Kidney (tissue), 14 donors: Measurements from ENCODE around the gene MYBPC2. TPM values are rescaled to one million over a fixed set of nuclear protein-coding genes. Genes with fewer than 3 reads are reported as not detected.

ENCODE experiments used
- DNase-seq, 5 donors: peaks; one replicate each; pipeline ENCODE4 v3.0.0-alpha.2; 2013 to 2020
- FAIRE-seq: peaks from 2 replicates; lab custom pipeline; 2012; peaks lifted over from hg19 to GRCh38; lab: Jason Lieb, UNC
- H3K27ac ChIP-seq, 2 donors: one replicate each; pipeline ENCODE4 v1.7.0; 2013; ENCODE audit warnings: low read depth in 2 of 2, low read length in 2 of 2, inconsistent platforms in 1 of 2
- H3K27me3 ChIP-seq: one replicate; pipeline ENCODE4 v1.7.1; 2013; ENCODE audit warnings: low read length, inconsistent platforms; ENCODE audit not compliant: control insufficient read depth, insufficient read depth
- H3K36me3 ChIP-seq, 3 donors: one replicate each; pipeline versions ENCODE4 v1.7.0 to v1.7.1; 2013; ENCODE audit warnings: low read length in 3 of 3, control low read depth in 1 of 3, inconsistent platforms in 1 of 3; ENCODE audit not compliant: insufficient read depth in 3 of 3, control insufficient read depth in 2 of 3
- H3K4me1 ChIP-seq, 3 donors: one replicate each; pipeline versions ENCODE4 v1.7.0 to v1.7.1; 2013; ENCODE audit warnings: low read length in 3 of 3, inconsistent platforms in 1 of 3, low read depth in 1 of 3; ENCODE audit not compliant: control insufficient read depth in 2 of 3, insufficient read depth in 2 of 3
- H3K4me3 ChIP-seq, 3 donors: one replicate each; pipeline versions ENCODE4 v1.7.0 to v1.8.1; 2013; ENCODE audit warnings: low read length in 3 of 3, control low read depth in 1 of 3, inconsistent platforms in 1 of 3
- H3K9ac ChIP-seq, 3 donors: one replicate each; pipeline versions ENCODE4 v1.7.0 to v1.7.1; 2013; ENCODE audit warnings: low read length in 3 of 3, control low read depth in 1 of 3, inconsistent platforms in 1 of 3
- H3K9me3 ChIP-seq, 3 donors: one replicate each; pipeline versions ENCODE4 v1.7.0 to v1.7.1; 2013; ENCODE audit warnings: low read length in 3 of 3, control low read depth in 1 of 3, inconsistent platforms in 1 of 3; ENCODE audit not compliant: control insufficient read depth in 2 of 3, insufficient read depth in 1 of 3
- CTCF ChIP-seq: IDR thresholded peaks from 3 replicates; pipeline ENCODE4 v1.5.1; 2012; ENCODE audit warnings: mild to moderate bottlenecking, moderate library complexity, borderline replicate concordance; ENCODE audit not compliant: insufficient read depth; ENCODE audit errors: extremely low read depth
- intact Hi-C: fragments of 100-400 bp; cut with DNase I; formaldehyde crosslinking; loops from one replicate; pipeline ENCODE4 v1.11.1; 2022
- polyA plus RNA-seq: library from polyadenylated mRNA; stranded (reverse); fragments of 350-450 nt; fragmentation: Illumina TruSeq; extraction: RNeasy Lipid Tissue Mini Kit (QIAGEN cat#74804); gene quantifications from one replicate; pipeline ENCODE4 v1.2.3, GENCODE V29; 2014; ENCODE audit warnings: low read depth, low replicate concordance; ENCODE audit not compliant: insufficient read depth
- total RNA-seq: library from RNA; stranded (reverse); fragmentation: NEBNext Ultra II Directional; extraction: Animal tissue kit (Norgen Biotek cat#: 25700); gene quantifications from one replicate; pipeline ENCODE4 v1.2.1, GENCODE V29; 2021
- donor health status: control.
- donor health status: control.
- donor health status: control.
- donor health status: control.
- donor health status: control.
- donor health status: DM: yes; HTN: yes; CAD: no.
- donor health status: Normal renal cell carcinoma (clear cell type).

MYBPC2 gene
- total and polyA plus RNA-seq, 2 donors from 2014 or later = 0.98 TPM; not detected in 1

- no peaks in the 10 kb centered on the region for H3K4me1 ChIP-seq
- intact Hi-C loops = no loop called here
- DNase-seq = peak in 3 of 5 donors; percentile 22 to 45 (median 27)
- no peak overlapping the region for H3K4me3 ChIP-seq
- H3K27me3 ChIP-seq = no peaks in the 10 kb centered on the region
- no peak overlapping the region for H3K9ac ChIP-seq
- H3K9me3 ChIP-seq = no peaks in the 10 kb centered on the region
- no peak for TF ChIP-seq CTCF
- no peak for FAIRE-seq
- no peak overlapping the region for H3K27ac ChIP-seq
- no peaks in the 10 kb centered on the region for H3K36me3 ChIP-seq
Observed at GRCh38 chr19:50458396-50459066, 25.8 kb downstream of the MYBPC2 start.

GRCh38 chr19:50459067-50459456, 26.4 kb downstream of the MYBPC2 start:
- intact Hi-C loops = no loop called here
- H3K27me3 ChIP-seq = no peaks in the 10 kb centered on the region
- TF ChIP-seq CTCF = no peak
- no peak overlapping the region for H3K9ac ChIP-seq
- FAIRE-seq (no peak), DNase-seq (no peak)
- H3K9me3 ChIP-seq = no peaks in the 10 kb centered on the region
- H3K4me3 ChIP-seq = no peak overlapping the region
- no peaks in the 10 kb centered on the region for H3K36me3 ChIP-seq
- H3K4me1 ChIP-seq = no peaks in the 10 kb centered on the region
- no peak overlapping the region for H3K27ac ChIP-seq

GRCh38 chr19:50459638-50460037, 26.9 kb downstream of the MYBPC2 start:
- no peak for FAIRE-seq
- intact Hi-C loops = loop anchor here (10.0 kb wide), 1 partner anchor 95 kb away; the partner anchor contains the start of gene NAPSA
- H3K4me3 ChIP-seq = no peak overlapping the region
- no peak overlapping the region for H3K9ac ChIP-seq
- H3K27ac ChIP-seq = no peak overlapping the region
- H3K36me3 ChIP-seq = no peaks in the 10 kb centered on the region
- no peak for TF ChIP-seq CTCF
- H3K27me3 ChIP-seq = no peaks in the 10 kb centered on the region
- no peaks in the 10 kb centered on the region for H3K9me3 ChIP-seq
- DNase-seq = no peak
- no peaks in the 10 kb centered on the region for H3K4me1 ChIP-seq
